Hepatocyte (in vitro differentiated cells): Measurements from ENCODE around the gene LYPD5. TPM values are rescaled to one million over a fixed set of nuclear protein-coding genes. Genes with fewer than 3 reads are reported as not detected.

ENCODE experiments used
- DNase-seq: peaks from one replicate; pipeline ENCODE4 v3.0.0-alpha.2; 2016; ENCODE audit warnings: low spot score
- H2AFZ ChIP-seq: fragments of 200-600 bp; sonication (generic); 2 replicates; pipeline ENCODE4 v1.6.0; 2016; ENCODE audit warnings: antibody characterized with exemption, mild to moderate bottlenecking
- H3K27ac ChIP-seq: fragments of 200-600 bp; sonication (generic); 2 replicates; pipeline ENCODE4 v1.5.1; 2016; ENCODE audit warnings: mild to moderate bottlenecking
- H3K27me3 ChIP-seq: fragments of 200-600 bp; sonication (generic); 2 replicates; pipeline ENCODE4 v1.6.1; 2016
- H3K36me3 ChIP-seq: fragments of 200-600 bp; sonication (generic); replicated peaks from 2 replicates; pipeline ENCODE4 v1.5.1; 2016; ENCODE audit warnings: low read depth; ENCODE audit not compliant: insufficient read depth
- H3K4me1 ChIP-seq: fragments of 200-600 bp; sonication (generic); 2 replicates; pipeline ENCODE4 v1.5.1; 2016; ENCODE audit warnings: mild to moderate bottlenecking, moderate library complexity; ENCODE audit not compliant: insufficient read depth
- H3K4me2 ChIP-seq: fragments of 200-600 bp; sonication (generic); 2 replicates; pipeline ENCODE4 v1.6.0; 2016
- H3K4me3 ChIP-seq: fragments of 200-600 bp; sonication (generic); 2 replicates; pipeline ENCODE4 v1.5.1; 2016; ENCODE audit warnings: mild to moderate bottlenecking
- H3K79me2 ChIP-seq: fragments of 200-600 bp; sonication (generic); 2 replicates; pipeline ENCODE4 v1.6.0; 2017; ENCODE audit warnings: mild to moderate bottlenecking
- H3K9me2 ChIP-seq: fragments of 200-600 bp; sonication (generic); replicated peaks from 2 replicates; pipeline ENCODE4 v1.6.0; 2017; ENCODE audit warnings: mild to moderate bottlenecking; ENCODE audit not compliant: insufficient read depth
- H3K9me3 ChIP-seq: fragments of 200-600 bp; sonication (generic); 2 replicates; pipeline ENCODE4 v1.5.1; 2016; ENCODE audit warnings: low read depth, mild to moderate bottlenecking
- H4K20me1 ChIP-seq: fragments of 200-600 bp; sonication (generic); 2 replicates; pipeline ENCODE4 v1.6.0; 2016; ENCODE audit warnings: mild to moderate bottlenecking; ENCODE audit not compliant: insufficient read depth, poor library complexity, severe bottlenecking
- EZH2 ChIP-seq: fragments of 200-600 bp; sonication (generic); IDR thresholded peaks from 2 replicates; pipeline ENCODE4 v1.6.1; 2016; ENCODE audit warnings: antibody characterized with exemption, mild to moderate bottlenecking, borderline replicate concordance
- EZH2phosphoT487 ChIP-seq: fragments of 200-600 bp; sonication (generic); IDR thresholded peaks from one replicate; pipeline ENCODE4 v1.6.1; 2018; ENCODE audit warnings: antibody characterized with exemption, mild to moderate bottlenecking, low read depth, moderate library complexity; ENCODE audit not compliant: unreplicated experiment, severe bottlenecking
- WGBS: methylation state at CpG from one replicate; pipeline ENCODE4 v1.1.6; 2016; ENCODE audit warnings: low lambda C conversion rate; ENCODE audit errors: missing lambda C conversion rate; 5-methylcytosine and 5-hydroxymethylcytosine counted together
- polyA plus RNA-seq: library from polyadenylated mRNA; unstranded; fragments of >200 nt; fragmentation: Nextera tagmentation; extraction: Ambion mirVana; gene quantifications from 2 replicates; pipeline ENCODE4 v1.2.1, GENCODE V29; 2016
- total RNA-seq: library from RNA; depleted of rRNA; stranded (reverse); fragments of >200 nt; gene quantifications from 2 replicates; pipeline ENCODE4 v1.2.3, GENCODE V29; 2014
- TF ChIP-seq, protein P1 (sequence below): fragments of 200-600 bp; sonication (generic); IDR thresholded peaks from 2 replicates; pipeline ENCODE4 v1.5.1; 2016; ENCODE audit warnings: antibody characterized with exemption, mild to moderate bottlenecking; ENCODE audit not compliant: poor library complexity

Gene LYPD5
- total and polyA plus RNA-seq, 2 experiments from 2014 or later, result 1.6 to 1.8 TPM

DNA sequence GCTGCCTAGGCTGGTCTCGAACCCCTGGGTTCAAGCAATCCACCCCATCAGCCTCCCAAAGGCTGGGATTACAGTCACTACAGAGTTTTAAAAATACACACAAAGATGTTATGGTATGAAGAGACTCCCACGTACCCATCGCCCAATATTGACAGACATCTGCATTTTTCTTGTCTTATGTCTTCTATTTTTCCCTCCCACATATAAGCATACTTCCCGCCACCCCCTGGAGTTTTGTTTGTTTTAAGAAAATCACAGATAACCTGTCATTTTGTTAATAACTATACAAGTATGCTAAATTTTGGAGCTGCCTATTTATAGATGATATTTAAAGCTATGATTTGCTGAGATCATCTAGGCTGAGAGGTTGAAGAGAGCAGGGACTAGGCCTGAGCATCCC lies 41.3 kb downstream of the LYPD5 start:
- Histone ChIP-seq H3K4me1 (no peaks in the 10 kb centered on the region), H3K9me2 (no peaks in the 10 kb centered on the region), H3K27me3 (no peaks in the 10 kb centered on the region), H3K4me2 (no peak overlapping the region), H3K36me3 (no peaks in the 10 kb centered on the region), H3K9me3 (no peaks in the 10 kb centered on the region), H3K27ac (no peak overlapping the region), H3K79me2 (no peaks in the 10 kb centered on the region), H3K4me3 (no peak overlapping the region), H4K20me1 (no peaks in the 10 kb centered on the region), H2AFZ (no peak overlapping the region)
- WGBS, result 94% methylated on average over 4 of the region's 4 CpGs
- no peak for TF ChIP-seq EZH2phosphoT487
- TF ChIP-seq, protein P1, sequence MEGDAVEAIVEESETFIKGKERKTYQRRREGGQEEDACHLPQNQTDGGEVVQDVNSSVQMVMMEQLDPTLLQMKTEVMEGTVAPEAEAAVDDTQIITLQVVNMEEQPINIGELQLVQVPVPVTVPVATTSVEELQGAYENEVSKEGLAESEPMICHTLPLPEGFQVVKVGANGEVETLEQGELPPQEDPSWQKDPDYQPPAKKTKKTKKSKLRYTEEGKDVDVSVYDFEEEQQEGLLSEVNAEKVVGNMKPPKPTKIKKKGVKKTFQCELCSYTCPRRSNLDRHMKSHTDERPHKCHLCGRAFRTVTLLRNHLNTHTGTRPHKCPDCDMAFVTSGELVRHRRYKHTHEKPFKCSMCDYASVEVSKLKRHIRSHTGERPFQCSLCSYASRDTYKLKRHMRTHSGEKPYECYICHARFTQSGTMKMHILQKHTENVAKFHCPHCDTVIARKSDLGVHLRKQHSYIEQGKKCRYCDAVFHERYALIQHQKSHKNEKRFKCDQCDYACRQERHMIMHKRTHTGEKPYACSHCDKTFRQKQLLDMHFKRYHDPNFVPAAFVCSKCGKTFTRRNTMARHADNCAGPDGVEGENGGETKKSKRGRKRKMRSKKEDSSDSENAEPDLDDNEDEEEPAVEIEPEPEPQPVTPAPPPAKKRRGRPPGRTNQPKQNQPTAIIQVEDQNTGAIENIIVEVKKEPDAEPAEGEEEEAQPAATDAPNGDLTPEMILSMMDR, result no peak
- no peak for TF ChIP-seq EZH2
- no peak for DNase-seq

DNA sequence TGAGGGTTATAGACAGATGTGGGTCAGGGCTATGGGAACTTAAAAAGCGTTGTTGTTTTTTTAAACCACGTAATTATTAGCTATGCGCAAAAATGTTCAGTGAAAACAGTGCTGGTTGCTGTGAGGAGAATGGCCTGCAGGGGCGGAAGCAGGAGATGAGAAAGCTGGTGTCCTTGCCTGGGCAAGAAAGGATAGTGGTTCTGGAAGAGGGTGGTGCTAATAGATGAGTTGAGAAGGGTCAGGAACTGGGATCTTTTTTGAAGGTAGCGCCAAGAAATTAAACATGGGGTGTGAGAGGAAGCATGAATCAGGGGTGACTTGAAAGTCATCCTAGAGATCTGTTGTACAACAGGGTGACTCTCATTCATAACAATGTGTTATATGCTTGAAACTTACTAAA lies 42.7 kb downstream of the LYPD5 start:
- no peak overlapping the region for H3K4me2 ChIP-seq

DNA sequence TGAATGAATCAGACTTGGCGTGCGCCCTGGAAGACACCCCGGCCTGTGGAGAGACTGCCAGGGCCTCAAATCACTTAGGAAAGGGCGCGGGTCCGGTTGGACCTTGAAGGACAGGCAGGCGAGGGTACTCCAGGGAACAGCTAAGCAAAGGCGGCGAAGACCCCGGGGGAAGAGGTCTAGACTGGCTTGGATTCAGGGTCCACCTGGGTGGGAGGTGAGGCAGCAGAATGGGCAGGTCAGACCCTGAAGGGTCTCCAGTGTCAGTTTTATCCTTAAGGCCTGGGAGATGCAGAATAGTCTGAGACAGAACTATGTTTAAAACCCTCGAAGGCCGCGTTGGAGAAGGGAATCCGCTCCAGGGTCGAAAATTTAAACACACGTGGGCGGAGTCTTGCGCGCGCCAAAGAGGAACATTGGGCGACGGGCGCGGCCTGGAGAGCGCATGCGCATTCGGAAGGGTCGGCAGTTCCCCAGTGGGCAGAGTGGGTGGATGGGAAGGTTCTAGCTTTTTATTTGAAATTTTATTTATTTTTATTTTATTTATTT lies 46.9 kb downstream of the LYPD5 start:
- peak overlapping the region; percentile 44 for H3K4me3 ChIP-seq
- H3K9me3 ChIP-seq, result no peaks in the 10 kb centered on the region
- H3K4me1 ChIP-seq, result peaks cover 11% of the 10 kb centered on the region
- H3K27me3 ChIP-seq, result no peaks in the 10 kb centered on the region
- peak; percentile 87 for DNase-seq
- H3K27ac ChIP-seq, result peak overlapping the region; percentile 99
- H2AFZ ChIP-seq, result peak overlapping the region; percentile 31
- H3K36me3 ChIP-seq, result no peaks in the 10 kb centered on the region
- H3K4me2 ChIP-seq, result peak overlapping the region; percentile 90
- peaks cover 29% of the 10 kb centered on the region for H3K79me2 ChIP-seq
- H4K20me1 ChIP-seq, result peaks cover 4% of the 10 kb centered on the region
- TF ChIP-seq EZH2phosphoT487 (no peak), EZH2 (no peak)
- TF ChIP-seq, protein P1, result no peak
- WGBS, result 2% methylated on average over 28 of the region's 28 CpGs
- no peaks in the 10 kb centered on the region for H3K9me2 ChIP-seq

More for the DNA sequence above, 42.7 kb downstream of the LYPD5 start:
- Histone ChIP-seq H3K36me3 (no peaks in the 10 kb centered on the region), H3K9me2 (no peaks in the 10 kb centered on the region), H3K27ac (no peak overlapping the region), H3K27me3 (no peaks in the 10 kb centered on the region), H2AFZ (no peak overlapping the region), H3K4me3 (no peak overlapping the region), H3K9me3 (no peaks in the 10 kb centered on the region), H4K20me1 (no peaks in the 10 kb centered on the region), H3K4me1 (no peaks in the 10 kb centered on the region), H3K79me2 (no peaks in the 10 kb centered on the region)
- 76% methylated on average over 5 of the region's 5 CpGs for WGBS
- DNase-seq, result no peak
- no peak for TF ChIP-seq EZH2
- no peak for TF ChIP-seq EZH2phosphoT487
- TF ChIP-seq, protein P1, result no peak
